VCaP (cell line): ENCODE data around the gene PCSK6.

ENCODE experiments used
- H3K27ac ChIP-seq: fragments of 450-650 bp; 2 replicates; pipeline ENCODE4 v1.5.1; 2017
- CTCF ChIP-seq: fragments of 450-650 bp; conservative IDR thresholded peaks from 2 replicates; pipeline ENCODE4 v1.5.1; 2017; ENCODE audit warnings: mild to moderate bottlenecking, moderate library complexity

Gene PCSK6

GRCh38 chr15:101491734-101492640 lies 2.5 kb upstream of the PCSK6 start:
- no peak overlapping the region for H3K27ac ChIP-seq
- TF ChIP-seq CTCF, result no peak

- no peak overlapping the region for H3K27ac ChIP-seq
- no peak for TF ChIP-seq CTCF
Measured at GRCh38 chr15:101490922-101491733, 1.6 kb upstream of the PCSK6 start.

GRCh38 chr15:101490408-101490891 lies 943 bp upstream of the PCSK6 start:
- no peak for TF ChIP-seq CTCF

GRCh38 chr15:101489237-101489598 lies 289 bp downstream of the PCSK6 start:
- H3K27ac ChIP-seq, result peak overlapping the region; percentile 67; the same call in 1 of the 2 replicates
- TF ChIP-seq CTCF, result 0 out of 2 replicates have a peak, but pooled peaks have one; percentile 25

More at GRCh38 chr15:101490408-101490891, 943 bp upstream of the PCSK6 start:
- H3K27ac ChIP-seq, result no peak overlapping the region

GRCh38 chr15:101488300-101489164 lies 975 bp downstream of the PCSK6 start:
- peak overlapping the region; percentile 67; the same call in 1 of the 2 replicates for H3K27ac ChIP-seq
- no peak for TF ChIP-seq CTCF

- no peak for TF ChIP-seq CTCF
- no peak overlapping the region for H3K27ac ChIP-seq
Measured at GRCh38 chr15:101486696-101487459, 2.6 kb downstream of the PCSK6 start.
